ENCODE results near the gene PARN.
A peak's percentile ranks its signal among the peaks of the same experiment; 100 is the strongest.
"Not testable (repeated sequence)": the region's sequence is repeated elsewhere in the genome, so short reads cannot be mapped to it uniquely, and the experiment has no call there.

PARN gene

DNA sequence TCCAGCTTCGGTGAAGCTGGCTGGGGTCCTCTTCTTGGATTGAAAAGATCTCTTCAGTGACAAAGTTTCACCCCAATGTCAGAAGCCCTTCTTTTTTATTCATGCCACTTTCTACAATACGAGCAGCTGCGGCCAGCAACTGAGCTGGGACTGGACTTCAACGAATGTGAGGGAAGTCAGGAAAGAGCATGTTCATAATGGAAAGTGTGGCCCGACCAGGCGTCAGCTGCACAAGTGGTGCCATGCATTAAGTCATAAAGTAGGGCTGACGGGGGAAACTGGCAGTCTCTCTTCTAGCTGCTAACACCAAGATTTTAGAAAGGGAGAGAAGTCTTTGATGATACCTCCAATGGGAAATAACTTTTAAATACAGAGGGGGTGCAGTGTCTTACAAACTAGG lies 192.6 kb downstream of the PARN start:
- TF ChIP-seq, protein P1, sequence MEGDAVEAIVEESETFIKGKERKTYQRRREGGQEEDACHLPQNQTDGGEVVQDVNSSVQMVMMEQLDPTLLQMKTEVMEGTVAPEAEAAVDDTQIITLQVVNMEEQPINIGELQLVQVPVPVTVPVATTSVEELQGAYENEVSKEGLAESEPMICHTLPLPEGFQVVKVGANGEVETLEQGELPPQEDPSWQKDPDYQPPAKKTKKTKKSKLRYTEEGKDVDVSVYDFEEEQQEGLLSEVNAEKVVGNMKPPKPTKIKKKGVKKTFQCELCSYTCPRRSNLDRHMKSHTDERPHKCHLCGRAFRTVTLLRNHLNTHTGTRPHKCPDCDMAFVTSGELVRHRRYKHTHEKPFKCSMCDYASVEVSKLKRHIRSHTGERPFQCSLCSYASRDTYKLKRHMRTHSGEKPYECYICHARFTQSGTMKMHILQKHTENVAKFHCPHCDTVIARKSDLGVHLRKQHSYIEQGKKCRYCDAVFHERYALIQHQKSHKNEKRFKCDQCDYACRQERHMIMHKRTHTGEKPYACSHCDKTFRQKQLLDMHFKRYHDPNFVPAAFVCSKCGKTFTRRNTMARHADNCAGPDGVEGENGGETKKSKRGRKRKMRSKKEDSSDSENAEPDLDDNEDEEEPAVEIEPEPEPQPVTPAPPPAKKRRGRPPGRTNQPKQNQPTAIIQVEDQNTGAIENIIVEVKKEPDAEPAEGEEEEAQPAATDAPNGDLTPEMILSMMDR (IDR thresholded peaks at IDR 0.05): no peak
- Histone ChIP-seq H3K27ac (no peak overlapping the region), H3K4me3 (ENCODE audit: low read depth, low read length) (no peak overlapping the region), H3K9me3 (ENCODE audit: control insufficient read depth, low read length) (no peaks in the 10 kb centered on the region), H2AFZ (no peak overlapping the region), H3K4me2 (ENCODE audit: low read length) (no peak overlapping the region), H3K27me3 (ENCODE audit: control insufficient read depth, insufficient read depth, low read length) (no peaks in the 10 kb centered on the region), H3K9ac (no peak overlapping the region), H3K36me3 (ENCODE audit: control insufficient read depth, insufficient read depth, low read length) (no peaks in the 10 kb centered on the region), H3K4me1 (no peaks in the 10 kb centered on the region), H3K79me2 (no peaks in the 10 kb centered on the region)

DNA sequence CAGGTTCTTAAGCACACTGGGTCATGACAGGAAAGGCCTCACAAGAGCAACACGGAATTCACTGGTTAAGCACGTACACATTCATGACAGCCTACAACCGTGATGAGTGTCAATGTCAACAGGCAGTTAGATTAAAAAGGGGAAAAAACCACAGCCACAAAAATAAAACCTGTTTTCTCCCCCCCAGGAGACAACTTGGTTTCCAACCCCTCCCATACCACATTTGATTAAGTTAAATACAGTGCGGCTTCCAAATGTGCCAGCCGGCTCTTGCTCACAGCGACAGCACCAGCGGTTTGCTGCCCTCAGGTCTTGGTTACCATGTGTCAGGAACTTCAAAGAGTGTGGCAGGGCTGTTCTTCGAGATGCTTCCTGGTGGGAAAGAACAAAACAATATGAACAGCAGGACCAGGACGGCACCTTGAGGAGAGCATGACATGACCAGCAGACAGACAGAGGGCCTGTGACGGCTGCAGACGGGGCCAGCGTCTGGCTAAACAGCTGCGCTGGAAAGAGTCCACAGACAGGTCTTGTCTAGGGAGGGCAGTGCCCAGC lies 193.6 kb downstream of the PARN start:
- Histone ChIP-seq H2AFZ (no peak overlapping the region), H3K4me3 (ENCODE audit: low read depth, low read length) (no peak overlapping the region), H3K4me2 (ENCODE audit: low read length) (no peak overlapping the region), H3K9ac (no peak overlapping the region), H3K27ac (no peak overlapping the region), H3K36me3 (ENCODE audit: control insufficient read depth, insufficient read depth, low read length) (no peaks in the 10 kb centered on the region), H3K9me3 (ENCODE audit: control insufficient read depth, low read length) (no peaks in the 10 kb centered on the region), H3K79me2 (no peaks in the 10 kb centered on the region), H3K4me1 (no peaks in the 10 kb centered on the region), H3K27me3 (ENCODE audit: control insufficient read depth, insufficient read depth, low read length) (no peaks in the 10 kb centered on the region)
- TF ChIP-seq, protein P1 (IDR thresholded peaks at IDR 0.05): no peak

DNA sequence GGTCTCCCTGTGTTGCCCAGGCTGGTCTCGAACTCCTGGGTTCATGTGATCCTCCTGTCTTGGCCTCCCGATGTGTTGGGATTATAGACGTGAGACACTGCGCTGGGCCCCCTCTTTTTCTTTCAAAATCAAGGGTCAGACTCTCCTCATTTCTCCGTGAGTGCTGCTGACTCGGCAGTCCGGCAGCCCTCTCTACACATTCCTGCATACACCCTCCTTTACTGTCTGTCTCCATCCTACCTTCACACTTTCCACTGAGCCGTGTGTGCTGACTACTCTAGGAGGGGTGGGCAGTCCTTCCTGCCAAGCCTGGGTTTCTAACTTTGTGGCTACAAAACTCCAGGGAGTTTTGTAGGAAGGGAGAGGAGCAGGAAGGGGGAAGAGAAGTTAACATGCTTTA lies 195.2 kb downstream of the PARN start:
- Histone ChIP-seq H3K4me1 (no peaks in the 10 kb centered on the region), H3K27ac (no peak overlapping the region), H3K27me3 (ENCODE audit: control insufficient read depth, insufficient read depth, low read length) (no peaks in the 10 kb centered on the region), H3K79me2 (no peaks in the 10 kb centered on the region), H3K4me2 (ENCODE audit: low read length) (no peak overlapping the region), H3K9me3 (ENCODE audit: control insufficient read depth, low read length) (no peaks in the 10 kb centered on the region), H3K9ac (no peak overlapping the region), H3K4me3 (ENCODE audit: low read depth, low read length) (no peak overlapping the region), H2AFZ (no peak overlapping the region), H3K36me3 (ENCODE audit: control insufficient read depth, insufficient read depth, low read length) (no peaks in the 10 kb centered on the region)
- TF ChIP-seq, protein P1 (IDR thresholded peaks at IDR 0.05): no peak

DNA sequence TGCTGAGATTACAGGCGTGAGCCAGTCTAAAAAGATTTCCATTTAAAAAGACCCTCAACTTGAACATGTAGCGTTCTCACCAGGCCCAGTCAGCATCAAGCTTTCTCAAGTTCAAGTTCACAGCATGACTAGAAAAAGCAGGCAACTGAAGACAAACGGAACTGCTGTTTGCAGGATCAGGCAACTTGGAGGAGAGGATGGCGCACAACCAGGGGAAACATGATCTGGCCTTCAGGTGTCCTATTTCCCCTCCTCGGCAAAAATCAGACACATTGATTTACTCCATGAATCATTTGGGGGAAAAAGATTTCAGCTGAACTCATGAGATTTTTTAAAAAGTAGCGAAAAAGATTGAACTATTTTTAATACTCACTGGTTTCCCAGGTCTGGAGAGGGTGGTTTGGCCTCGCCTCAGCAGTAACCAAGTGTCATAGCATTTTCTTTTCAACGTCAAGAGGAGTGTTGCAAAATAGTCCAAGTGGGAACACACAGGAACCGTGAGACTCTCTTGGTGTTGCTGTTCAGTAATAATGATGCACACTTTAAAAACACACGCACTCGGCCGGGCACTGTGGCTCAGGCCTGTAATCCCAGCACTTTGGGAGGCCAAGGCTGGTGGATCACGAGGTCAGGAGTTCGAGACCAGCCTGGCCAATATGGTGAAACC lies 201.0 kb downstream of the PARN start:
- H3K27ac ChIP-seq: peak overlapping the region; percentile 39
- H3K27me3 ChIP-seq (ENCODE audit: control insufficient read depth, insufficient read depth, low read length); H3K79me2 ChIP-seq; H2AFZ ChIP-seq; H3K4me3 ChIP-seq (ENCODE audit: low read depth, low read length); H3K4me2 ChIP-seq (ENCODE audit: low read length); H3K36me3 ChIP-seq (ENCODE audit: control insufficient read depth, insufficient read depth, low read length); H3K9ac ChIP-seq; H3K4me1 ChIP-seq; H3K9me3 ChIP-seq (ENCODE audit: control insufficient read depth, low read length): not testable (repeated sequence)

DNA sequence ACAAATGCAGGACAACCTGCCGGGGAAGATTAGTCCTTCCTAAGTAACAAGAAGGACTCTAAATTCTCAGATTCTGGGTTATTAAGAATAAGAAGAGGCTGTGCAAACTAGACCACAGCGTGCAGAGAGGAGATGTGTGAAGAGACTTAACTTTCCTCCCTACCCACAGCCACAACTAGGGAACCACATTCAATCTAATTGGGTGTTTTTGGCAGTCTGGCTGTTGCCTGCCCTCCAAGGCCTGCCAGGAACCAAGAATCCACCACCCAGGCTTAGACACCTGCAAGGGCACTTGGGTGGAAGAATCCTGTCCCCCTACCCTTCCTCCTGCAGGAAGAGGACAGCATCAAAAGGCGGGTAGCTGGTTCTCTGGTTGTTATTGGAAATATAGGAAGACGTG lies 202.0 kb downstream of the PARN start:
- no peak overlapping the region for H3K4me2 ChIP-seq (ENCODE audit: low read length)
- H3K79me2 ChIP-seq: no peaks in the 10 kb centered on the region
- no peak overlapping the region for H3K4me3 ChIP-seq (ENCODE audit: low read depth, low read length)
- H3K9ac ChIP-seq: no peak overlapping the region
- H3K36me3 ChIP-seq (ENCODE audit: control insufficient read depth, insufficient read depth, low read length): no peaks in the 10 kb centered on the region
- H3K27me3 ChIP-seq (ENCODE audit: control insufficient read depth, insufficient read depth, low read length): no peaks in the 10 kb centered on the region
- H3K27ac ChIP-seq: no peak overlapping the region
- H3K9me3 ChIP-seq (ENCODE audit: control insufficient read depth, low read length): no peaks in the 10 kb centered on the region
- H3K4me1 ChIP-seq: peaks cover 9% of the 10 kb centered on the region
- H2AFZ ChIP-seq: no peak overlapping the region
- TF ChIP-seq, protein P1 (IDR thresholded peaks at IDR 0.05): no peak

Data from parathyroid adenoma (tissue), 2 donors.